ENCODE results near the gene INTS15.

DNA sequence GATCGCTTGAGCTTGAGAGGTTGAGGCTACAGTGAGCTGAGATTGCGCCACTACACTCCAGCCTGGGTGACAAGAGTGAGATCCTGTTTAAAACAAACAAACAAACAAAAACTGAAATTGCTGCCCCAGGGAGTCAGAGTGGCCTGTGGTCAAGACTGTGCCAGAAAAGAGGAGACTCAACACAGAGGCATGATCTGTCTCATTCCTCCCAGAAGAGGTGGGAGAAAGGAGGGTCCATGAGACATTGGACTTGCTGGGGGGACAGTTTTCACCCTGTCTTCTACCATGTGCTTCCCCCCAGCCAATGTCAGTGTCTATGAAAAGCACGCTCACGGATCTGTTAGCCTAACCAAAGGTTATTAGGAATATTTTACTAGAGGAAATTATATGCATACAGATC lies 28.8 kb downstream of the INTS15 start:
- TF ChIP-seq, protein P1, sequence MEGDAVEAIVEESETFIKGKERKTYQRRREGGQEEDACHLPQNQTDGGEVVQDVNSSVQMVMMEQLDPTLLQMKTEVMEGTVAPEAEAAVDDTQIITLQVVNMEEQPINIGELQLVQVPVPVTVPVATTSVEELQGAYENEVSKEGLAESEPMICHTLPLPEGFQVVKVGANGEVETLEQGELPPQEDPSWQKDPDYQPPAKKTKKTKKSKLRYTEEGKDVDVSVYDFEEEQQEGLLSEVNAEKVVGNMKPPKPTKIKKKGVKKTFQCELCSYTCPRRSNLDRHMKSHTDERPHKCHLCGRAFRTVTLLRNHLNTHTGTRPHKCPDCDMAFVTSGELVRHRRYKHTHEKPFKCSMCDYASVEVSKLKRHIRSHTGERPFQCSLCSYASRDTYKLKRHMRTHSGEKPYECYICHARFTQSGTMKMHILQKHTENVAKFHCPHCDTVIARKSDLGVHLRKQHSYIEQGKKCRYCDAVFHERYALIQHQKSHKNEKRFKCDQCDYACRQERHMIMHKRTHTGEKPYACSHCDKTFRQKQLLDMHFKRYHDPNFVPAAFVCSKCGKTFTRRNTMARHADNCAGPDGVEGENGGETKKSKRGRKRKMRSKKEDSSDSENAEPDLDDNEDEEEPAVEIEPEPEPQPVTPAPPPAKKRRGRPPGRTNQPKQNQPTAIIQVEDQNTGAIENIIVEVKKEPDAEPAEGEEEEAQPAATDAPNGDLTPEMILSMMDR (IDR thresholded peaks at IDR 0.05), result no peak
- no peak for TF ChIP-seq POLR2A (IDR thresholded peaks at IDR 0.05)

Measured in heart left ventricle (tissue), 13 donors.